NCI-H2029 (cell line): ENCODE data around the gene CYTL1.
"Not testable (repeated sequence)": the region's sequence is repeated elsewhere in the genome, so short reads cannot be mapped to it uniquely, and the experiment has no call there.

Source experiments
- DNase-seq: peaks from one replicate; lab custom pipeline; 2025; lab: John Stamatoyannopoulos, UW

Gene CYTL1

DNA sequence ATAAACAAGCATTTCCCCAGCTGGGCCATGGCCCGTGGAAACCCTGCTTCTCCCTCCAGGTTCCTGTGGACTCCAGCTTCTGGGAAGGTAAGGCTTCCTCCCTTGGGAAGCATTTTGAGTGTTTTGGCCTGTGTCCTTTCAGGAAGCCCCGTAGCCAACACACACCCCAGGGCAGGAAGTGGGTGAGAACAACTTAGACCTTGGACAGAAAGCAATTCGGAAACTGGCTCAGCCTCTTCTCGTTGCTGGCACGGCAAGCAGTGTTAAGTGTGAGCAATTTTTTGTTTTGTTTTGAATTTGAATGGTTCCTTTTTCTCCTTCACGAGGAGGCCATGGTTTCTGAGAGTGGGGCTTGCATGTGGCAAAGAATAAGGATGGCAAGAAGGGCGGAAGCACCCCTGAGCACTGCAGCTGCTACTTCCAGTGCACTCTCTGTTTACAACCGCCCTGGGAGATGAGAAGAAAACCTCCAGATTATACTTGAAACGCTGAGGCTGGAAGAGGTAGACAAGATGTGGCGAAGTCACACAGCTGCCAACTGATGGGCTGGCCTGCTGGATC is 14.1 kb upstream of the CYTL1 start:
- DNase-seq, result no peak

- no peak for DNase-seq
Observed at GRCh38 chr4:5032813-5033212, 13.6 kb upstream of the CYTL1 start.

GRCh38 chr4:5030927-5031326 is 11.7 kb upstream of the CYTL1 start:
- no peak for DNase-seq

GRCh38 chr4:5030221-5030620 is 11.0 kb upstream of the CYTL1 start:
- DNase-seq, result no peak

GRCh38 chr4:5029447-5029846 is 10.2 kb upstream of the CYTL1 start:
- DNase-seq, result no peak

DNA sequence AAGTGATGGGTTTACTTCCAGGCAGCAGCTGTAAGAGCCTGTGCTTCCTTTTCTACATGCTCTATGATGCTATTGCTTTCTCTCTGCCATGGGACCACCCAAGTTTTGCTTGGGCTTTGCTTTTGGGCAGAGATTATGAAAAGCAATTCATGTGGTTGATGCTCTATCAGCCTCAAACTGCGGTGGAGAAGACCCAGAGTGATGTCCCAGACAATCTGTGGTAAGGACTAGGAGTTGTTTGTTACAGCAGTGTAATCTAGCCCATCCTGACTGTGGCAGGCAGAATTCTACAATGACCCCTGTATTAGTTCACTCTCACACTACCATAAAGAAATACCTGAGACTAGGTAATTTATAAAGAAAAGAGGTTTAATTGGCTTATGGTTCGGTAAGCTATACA is 9.2 kb upstream of the CYTL1 start:
- no peak for DNase-seq

DNA sequence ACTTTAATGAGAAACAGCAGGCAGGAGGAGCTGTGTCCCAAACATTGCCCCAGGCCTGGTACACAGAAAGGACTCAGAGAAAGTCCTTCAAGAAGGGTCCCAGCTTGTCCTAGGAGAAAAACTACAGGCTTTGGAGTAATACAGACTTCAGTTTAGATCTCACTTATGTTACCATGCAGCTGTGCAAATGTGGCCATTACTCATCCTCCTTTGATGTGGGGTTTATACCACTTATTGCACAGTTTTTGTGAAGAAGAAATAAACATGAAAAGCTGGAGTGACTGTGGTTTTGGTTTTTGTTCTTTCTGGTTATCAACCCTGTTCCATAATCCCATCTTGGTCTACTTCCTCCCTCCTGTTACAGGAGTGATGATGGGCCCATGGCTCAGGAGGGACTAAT is 8.1 kb upstream of the CYTL1 start:
- no peak for DNase-seq

GRCh38 chr4:5026371-5026770 is 7.1 kb upstream of the CYTL1 start:
- DNase-seq, result no peak

DNA sequence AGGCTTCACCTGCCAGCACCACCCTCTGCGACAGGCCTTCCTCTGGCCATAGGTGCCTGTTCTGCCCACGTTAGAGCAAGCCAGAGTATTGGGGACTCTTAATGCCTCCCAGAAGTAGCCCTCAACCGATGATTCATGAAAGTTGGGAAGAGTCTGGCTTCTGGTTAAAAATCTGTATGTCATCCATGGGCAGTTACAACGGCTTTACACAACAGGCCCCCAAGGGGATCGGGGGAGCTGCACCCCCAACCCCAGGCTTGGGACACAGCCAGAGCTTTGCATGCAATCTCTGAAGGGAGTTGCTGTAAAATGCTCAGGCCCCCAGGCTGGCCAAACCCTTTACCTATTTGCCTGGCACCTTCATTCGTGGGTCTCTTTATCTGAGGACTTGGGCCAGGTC is 5.4 kb upstream of the CYTL1 start:
- no peak for DNase-seq

DNA sequence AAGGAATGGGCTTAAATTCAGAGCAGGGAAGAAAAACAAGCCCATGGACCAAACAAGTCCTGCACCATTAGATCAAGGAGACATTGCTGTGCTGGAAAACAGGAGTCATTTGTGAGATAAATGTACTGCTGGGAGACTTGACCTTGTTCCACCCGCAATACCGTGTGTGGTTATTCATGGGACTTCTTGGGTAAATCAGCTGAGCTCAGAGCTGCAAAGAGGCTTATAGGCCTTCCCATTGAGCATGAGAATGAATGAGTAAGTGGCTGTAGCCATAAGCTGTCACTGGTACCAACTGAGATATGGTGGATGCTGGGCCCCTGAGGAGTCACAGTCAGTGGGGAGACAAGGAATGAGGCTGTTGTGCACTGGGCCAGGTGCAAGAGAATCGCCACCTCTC is 2.3 kb upstream of the CYTL1 start:
- DNase-seq, result no peak

DNA sequence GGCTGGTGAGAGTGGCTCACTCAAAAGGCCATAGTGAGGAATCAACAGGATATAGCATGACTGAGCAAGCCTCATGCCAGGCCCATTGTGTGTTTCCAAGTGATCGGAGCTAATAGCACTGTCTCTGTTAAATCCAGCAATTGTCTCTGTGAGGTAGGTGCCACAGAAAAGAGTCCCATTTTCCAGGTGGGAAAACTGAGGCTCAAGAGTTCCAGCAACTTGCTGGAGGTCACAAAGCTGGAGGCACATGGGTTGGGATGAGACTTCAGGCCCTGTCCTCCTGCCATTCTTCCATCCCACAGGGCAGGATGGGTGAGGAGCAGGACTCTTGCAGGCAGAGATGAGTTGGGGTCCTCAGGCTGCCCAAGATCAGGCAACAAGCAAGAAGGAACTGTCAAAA is 1.1 kb upstream of the CYTL1 start:
- no peak for DNase-seq

GRCh38 chr4:5019796-5020195 is 538 bp upstream of the CYTL1 start:
- no peak for DNase-seq

DNA sequence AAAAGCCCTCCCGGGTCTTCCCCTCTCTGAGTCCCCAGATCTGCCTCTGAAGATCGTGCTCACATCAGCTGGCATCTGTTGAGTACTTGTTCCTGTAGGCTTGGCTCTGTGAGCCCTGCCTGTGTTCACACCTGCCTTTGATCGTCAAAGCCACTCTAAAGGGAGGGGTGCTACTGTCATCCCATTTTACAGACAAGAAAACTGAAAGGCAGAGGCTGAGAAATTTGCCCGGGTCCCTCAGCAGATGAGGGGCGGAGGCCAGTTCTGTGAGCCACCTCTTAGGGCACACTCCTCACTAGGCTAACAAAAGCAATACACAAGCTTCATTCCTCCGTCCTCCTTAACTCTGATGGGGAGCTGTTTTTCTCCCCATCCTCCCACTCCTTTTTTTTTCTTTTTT is 655 bp downstream of the CYTL1 start:
- DNase-seq, result no peak

DNA sequence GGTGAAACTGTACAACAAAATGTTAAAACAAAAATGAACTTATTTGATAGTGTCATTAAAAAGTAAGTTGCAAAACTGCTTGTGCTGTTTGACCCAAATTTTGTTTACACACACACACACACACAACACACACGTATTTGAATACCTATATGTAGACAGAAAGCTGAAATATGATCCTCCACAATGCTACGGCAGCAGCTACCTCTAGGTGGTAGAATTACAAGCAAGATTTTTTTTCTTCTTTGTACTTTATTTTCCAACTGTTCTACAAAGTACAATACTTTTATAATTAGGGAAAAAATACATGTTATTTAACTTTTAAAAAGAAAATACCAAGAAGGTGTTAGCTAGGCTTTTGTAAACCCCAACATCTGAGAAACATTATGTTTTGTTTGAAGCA is 1.2 kb downstream of the CYTL1 start:
- DNase-seq, result no peak

DNA sequence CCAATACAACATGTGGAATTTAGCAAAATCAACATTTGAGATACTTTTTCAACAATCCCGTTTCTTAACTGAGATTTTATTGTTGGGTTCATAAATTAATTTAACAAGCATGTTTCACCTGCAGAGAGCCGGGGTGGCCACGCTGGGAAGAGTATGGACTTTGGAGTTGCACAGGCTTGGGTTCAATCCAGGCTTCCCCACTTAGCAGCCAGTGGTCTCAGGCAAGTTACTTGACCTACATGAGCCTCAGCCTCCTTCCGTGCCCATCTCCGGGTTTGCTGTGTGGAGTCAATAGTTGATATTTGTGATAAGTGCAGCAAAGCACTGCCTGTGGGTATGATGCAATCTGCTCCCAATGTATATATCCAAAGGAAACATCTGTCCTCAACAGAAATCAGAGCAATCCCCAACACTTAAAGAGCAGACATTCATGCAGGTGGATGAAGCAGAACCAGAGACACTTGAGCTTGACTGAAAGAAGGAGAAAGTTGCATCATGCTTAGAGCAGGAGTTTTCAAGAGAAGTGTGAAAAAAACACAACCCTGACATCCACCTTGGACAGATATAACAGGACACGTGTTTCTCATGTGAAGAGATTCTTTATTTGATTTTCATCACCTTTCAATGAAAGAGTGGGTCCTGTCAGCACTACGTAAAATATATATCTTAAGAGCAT is 5.1 kb downstream of the CYTL1 start:
- DNase-seq, result no peak

DNA sequence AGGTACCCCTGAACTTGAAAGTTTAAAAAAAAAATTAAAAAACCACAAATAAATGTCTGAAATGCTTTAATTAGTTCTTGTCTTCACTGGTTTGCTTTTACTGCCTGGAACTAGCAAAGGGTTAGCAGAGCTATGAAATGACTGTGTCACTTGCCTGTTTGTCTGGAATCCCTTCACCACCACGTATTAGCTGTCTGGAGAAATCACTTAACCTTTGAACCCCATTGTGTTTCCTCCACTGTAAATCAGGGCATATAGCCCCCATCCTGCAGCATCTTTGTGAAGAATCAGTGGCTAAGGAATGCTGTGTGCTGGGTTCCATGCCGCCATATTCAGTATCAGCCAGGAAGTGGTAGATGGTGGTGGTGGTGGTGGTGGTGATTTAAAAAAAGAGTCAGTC is 6.3 kb downstream of the CYTL1 start:
- no peak for DNase-seq

DNA sequence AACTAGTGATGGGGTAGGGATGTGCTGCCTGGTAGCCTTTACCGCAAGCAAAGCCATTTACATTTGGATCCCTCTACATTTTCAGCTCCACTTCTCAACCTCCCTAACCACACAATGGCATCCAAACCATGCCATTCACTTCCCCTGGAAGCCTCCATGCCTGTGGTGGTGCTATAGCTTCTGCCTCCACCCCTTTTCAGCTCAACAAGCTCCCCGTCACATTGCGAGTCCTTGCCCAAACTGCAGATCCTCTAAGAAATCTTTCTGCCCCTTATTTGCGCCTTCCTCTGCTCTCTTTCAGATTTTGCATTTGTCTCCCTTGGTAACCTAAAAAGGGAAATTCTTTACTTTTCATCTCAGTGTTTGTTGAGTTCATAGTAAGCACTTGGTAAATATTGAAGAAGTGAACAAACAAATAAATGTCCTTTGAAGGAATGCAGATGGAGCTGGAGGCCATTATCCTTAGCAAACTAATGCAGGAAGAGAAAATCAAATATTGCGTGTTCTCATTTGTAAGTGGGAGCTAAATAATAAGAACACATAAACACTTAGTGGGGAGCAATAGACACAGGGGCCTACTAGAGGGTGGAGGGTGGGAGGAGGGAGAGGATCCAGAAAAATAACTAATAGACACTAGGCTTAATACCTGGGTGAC is 6.9 kb downstream of the CYTL1 start:
- no peak for DNase-seq

- DNase-seq, result no peak
Observed at GRCh38 chr4:5010984-5011383, 8.3 kb downstream of the CYTL1 start.

DNA sequence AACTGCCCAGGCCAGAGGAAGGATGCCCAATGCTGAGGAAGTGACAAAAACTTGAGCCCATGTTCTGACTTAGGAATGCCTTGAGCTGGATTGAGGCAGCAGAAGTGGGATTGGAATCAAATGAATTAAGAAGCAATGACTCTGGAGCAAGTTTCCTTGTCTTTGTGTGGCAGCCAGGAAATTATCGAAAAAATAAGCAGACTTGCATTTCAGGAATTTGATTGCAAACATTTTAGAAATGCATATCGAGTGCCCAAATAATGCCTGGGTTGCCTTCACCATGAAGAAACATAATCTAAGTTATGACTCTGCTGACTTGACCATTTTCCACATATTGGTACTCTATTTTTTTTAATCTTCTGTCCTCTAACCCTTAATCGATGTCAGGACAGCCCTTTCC is 9.5 kb downstream of the CYTL1 start:
- DNase-seq, result no peak

GRCh38 chr4:5006932-5007331 is 12.3 kb downstream of the CYTL1 start:
- DNase-seq, result not testable (repeated sequence)

DNA sequence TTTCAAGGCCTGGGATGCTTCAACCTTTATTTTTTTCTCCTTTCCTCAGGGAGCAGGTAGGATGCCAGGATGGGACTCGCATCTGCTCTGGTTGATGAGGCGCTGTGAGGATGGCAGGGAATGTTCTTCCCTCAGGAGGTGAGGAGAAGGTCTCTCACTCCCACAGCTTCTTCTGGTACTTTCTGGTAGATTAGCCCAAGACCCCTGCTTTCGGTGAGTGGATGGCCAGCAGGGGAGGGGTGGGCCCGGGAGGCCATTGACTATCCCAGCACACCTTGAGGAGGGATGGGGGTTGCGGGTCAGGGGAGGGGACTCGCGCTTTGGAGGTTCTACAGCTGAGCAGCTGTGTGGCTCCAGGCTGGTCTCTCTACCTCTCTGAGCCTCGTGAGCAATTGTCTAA is 14.8 kb downstream of the CYTL1 start:
- no peak for DNase-seq

- no peak for DNase-seq
Observed at GRCh38 chr4:5003918-5004317, 15.3 kb downstream of the CYTL1 start.

DNA sequence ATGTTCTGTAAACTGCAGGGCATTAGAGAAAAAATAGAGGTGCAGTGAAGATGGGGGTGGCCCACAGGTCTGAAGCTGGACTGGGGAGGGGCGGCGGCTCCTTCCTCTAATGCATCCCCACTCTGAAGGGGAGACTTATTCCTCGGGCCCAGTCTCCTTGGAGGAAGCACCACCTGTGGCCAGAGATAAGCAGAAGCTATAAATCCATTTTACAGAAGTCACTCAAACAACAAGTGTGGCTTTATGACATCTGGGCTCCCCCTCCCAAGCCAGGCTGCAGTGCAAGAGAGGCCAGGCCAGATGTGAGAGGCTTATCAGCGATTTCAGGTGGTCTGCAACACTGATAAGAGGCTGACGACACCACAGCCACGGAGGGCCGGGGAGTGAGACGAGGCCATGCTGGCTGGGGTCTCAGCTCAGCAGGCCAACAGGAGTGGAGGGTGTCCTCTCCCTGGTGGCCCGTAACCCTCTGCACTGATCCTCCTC is 15.8 kb downstream of the CYTL1 start:
- DNase-seq, result no peak

- DNase-seq, result not testable (repeated sequence)
Observed at GRCh38 chr4:5001641-5002040, 17.6 kb downstream of the CYTL1 start.
